NT2/D1 (cell line): Measurements from ENCODE around the gene TESMIN.
A peak's percentile ranks its signal among the peaks of the same experiment; 100 is the strongest.

Source experiments
- DNase-seq: peaks from one replicate; pipeline ENCODE4 v3.0.0-alpha.2; 2011; ENCODE audit warnings: low read depth, low spot score
- H3K27me3 ChIP-seq: 2 replicates; pipeline ENCODE4 v1.6.0; 2011; ENCODE audit warnings: mild to moderate bottlenecking; ENCODE audit not compliant: insufficient read length, insufficient read depth
- H3K36me3 ChIP-seq: 2 replicates; pipeline ENCODE4 v1.6.1; 2011; ENCODE audit warnings: mild to moderate bottlenecking, low read length, mixed read lengths; ENCODE audit not compliant: insufficient read depth, insufficient read length
- H3K4me1 ChIP-seq: 2 replicates; pipeline ENCODE4 v1.5.1; 2011; ENCODE audit not compliant: insufficient read depth, insufficient read length
- H3K4me3 ChIP-seq: 2 replicates; pipeline ENCODE4 v1.5.1; 2011; ENCODE audit warnings: low read depth; ENCODE audit not compliant: insufficient read length
- H3K9ac ChIP-seq: 2 replicates; pipeline ENCODE4 v1.6.0; 2011; ENCODE audit warnings: low read depth; ENCODE audit not compliant: insufficient read length
- H3K9me3 ChIP-seq: 2 replicates; pipeline ENCODE4 v1.5.1; 2011; ENCODE audit warnings: mild to moderate bottlenecking, low read length; ENCODE audit not compliant: insufficient read depth
- SUZ12 ChIP-seq: IDR thresholded peaks from 2 replicates; pipeline ENCODE4 v1.6.1; 2011; ENCODE audit not compliant: insufficient read length, insufficient read depth; ENCODE audit errors: extremely low read depth
- YY1 ChIP-seq: IDR thresholded peaks from 2 replicates; pipeline ENCODE4 v1.6.1; 2011; ENCODE audit not compliant: insufficient read length, insufficient read depth
- ZNF274 ChIP-seq: IDR thresholded peaks from 2 replicates; pipeline ENCODE4 v1.6.1; 2011; ENCODE audit warnings: mild to moderate bottlenecking, low read depth, low read length

Gene TESMIN

DNA sequence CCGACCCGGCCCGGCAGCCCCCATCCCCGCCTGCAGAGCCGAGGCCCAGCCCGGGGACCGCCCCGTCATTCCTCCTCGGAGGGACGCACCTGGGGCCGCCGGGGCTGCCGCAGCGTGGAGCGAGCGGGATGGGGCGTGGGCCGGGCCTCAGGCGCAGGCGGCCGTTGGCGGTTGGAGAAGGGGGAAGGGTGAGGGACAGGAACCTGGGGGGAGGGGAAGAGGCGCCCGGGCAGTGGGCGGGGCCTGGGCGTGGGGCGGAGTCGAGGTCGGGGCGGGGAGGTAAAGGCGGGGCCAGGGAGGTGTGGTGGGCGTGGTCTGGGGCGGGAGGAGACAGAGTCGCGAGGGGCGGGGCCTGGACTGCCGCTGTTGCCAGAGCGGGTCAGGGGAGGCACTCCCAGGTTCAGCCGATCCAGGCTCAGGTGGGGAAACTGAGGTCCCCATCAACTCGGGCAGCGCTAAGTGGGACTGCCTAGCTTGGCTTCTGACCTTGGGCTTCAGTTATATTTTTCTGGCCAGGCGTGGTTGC is at the start of gene TESMIN:
Gene TESMIN, minus strand, starts transcription at position 190 of the 526 bp plus-strand sequence. CDS start 860 bp downstream, outside the sequence.
- Histone ChIP-seq H3K27me3 (no peaks in the 10 kb centered on the region), H3K9me3 (no peaks in the 10 kb centered on the region), H3K9ac (peak within 1 kb of the TSS; percentile 64), H3K36me3 (peaks cover 8% of the 10 kb centered on the region), H3K4me3 (peak within 1 kb of the TSS; percentile 28), H3K4me1 (peaks cover 3% of the 10 kb centered on the region)
- TF ChIP-seq SUZ12 (no peak), ZNF274 (no peak), YY1 (no peak)
- peak; percentile 82 for DNase-seq

DNA sequence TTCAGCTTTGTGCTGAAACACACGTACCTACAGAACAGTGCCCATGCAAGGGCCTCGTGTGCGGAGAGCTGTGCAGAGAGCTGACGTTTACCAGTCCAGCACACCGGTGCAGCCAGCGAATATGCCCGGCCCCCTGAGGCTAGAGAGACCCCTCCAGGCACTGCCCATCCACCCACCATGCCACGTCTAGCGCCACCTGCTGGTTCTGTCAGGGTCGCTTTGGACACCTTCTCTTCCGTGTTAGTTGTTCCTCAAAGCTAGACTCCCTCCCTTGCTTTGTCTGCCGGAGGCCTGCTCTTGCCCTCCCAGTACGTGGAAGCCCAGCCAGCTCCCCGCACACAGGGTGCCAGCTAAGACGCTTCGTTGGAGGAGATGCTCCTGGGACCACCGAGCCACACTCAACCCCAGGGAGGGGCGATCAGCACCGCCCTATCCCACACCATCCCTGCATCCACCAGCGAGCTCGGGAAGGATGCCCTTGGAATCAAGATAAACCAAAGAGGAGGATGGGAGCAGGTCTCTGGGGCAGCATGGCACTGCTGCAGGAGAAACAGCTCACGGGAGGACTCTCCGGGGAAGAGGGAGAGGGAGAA is 47.0 kb upstream of the TESMIN start:
- DNase-seq = peak; percentile 42
- peaks cover 2% of the 10 kb centered on the region for H3K4me1 ChIP-seq
- TF ChIP-seq ZNF274 = no peak
- no peak for TF ChIP-seq SUZ12
- no peak for TF ChIP-seq YY1
- H3K4me3 ChIP-seq = no peak overlapping the region
- H3K27me3 ChIP-seq = no peaks in the 10 kb centered on the region
- H3K36me3 ChIP-seq = no peaks in the 10 kb centered on the region
- H3K9ac ChIP-seq = no peak overlapping the region
- H3K9me3 ChIP-seq = no peaks in the 10 kb centered on the region

- H3K9me3 ChIP-seq = no peaks in the 10 kb centered on the region
- H3K27me3 ChIP-seq = no peaks in the 10 kb centered on the region
- H3K4me1 ChIP-seq = peaks cover 2% of the 10 kb centered on the region
- H3K36me3 ChIP-seq = no peaks in the 10 kb centered on the region
- TF ChIP-seq YY1 = no peak
- TF ChIP-seq SUZ12 = no peak
- no peak for TF ChIP-seq ZNF274
- no peak for DNase-seq
- H3K9ac ChIP-seq = no peak overlapping the region
- no peak overlapping the region for H3K4me3 ChIP-seq
These were observed 45.5 kb upstream of the TESMIN start for GRCh38 chr11:68796801-68797200.

- TF ChIP-seq ZNF274 = no peak
- TF ChIP-seq SUZ12 = no peak
- TF ChIP-seq YY1 = no peak
- Histone ChIP-seq H3K9ac (no peak overlapping the region), H3K36me3 (peaks cover 2% of the 10 kb centered on the region), H3K27me3 (no peaks in the 10 kb centered on the region), H3K4me3 (no peak overlapping the region), H3K9me3 (no peaks in the 10 kb centered on the region), H3K4me1 (peaks cover 2% of the 10 kb centered on the region)
- no peak for DNase-seq
These were observed 41.2 kb upstream of the TESMIN start for GRCh38 chr11:68792400-68792966.

GRCh38 chr11:68784653-68785052 is 33.3 kb upstream of the TESMIN start:
- Histone ChIP-seq H3K9me3 (no peaks in the 10 kb centered on the region), H3K27me3 (no peaks in the 10 kb centered on the region), H3K36me3 (no peaks in the 10 kb centered on the region), H3K9ac (no peak overlapping the region), H3K4me3 (no peak overlapping the region), H3K4me1 (no peaks in the 10 kb centered on the region)
- TF ChIP-seq SUZ12 (no peak), YY1 (no peak), ZNF274 (no peak)
- DNase-seq = no peak

DNA sequence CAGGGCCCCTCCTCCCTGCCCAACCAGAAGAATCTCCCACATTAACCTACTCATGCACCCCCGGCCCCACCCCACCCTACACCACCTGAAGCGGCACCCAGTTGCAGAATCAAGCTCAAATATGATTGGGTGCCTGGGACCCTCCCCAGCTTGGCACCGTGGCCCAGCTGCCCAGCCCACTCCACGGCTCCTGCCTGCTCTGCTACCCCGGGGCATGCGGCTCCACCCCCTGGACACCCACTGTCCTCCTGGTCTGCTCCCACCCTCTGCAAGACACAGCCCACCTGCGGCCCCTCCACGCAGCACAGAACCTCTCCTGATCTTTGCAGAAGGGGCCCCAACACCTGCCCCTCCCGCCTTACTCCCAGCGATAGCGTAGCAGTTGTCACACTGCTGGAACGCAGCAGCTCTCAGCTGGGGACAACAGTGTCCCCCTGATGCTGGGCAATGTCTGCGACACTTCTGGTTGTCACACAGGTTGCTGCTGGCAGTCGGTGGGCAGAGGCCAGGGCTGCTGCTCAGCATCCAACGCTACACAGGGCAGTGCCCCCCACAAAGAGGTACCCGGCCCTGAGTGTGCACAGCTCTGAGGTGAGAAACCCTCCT is 32.0 kb upstream of the TESMIN start:
- H3K9me3 ChIP-seq = no peaks in the 10 kb centered on the region
- no peaks in the 10 kb centered on the region for H3K4me1 ChIP-seq
- H3K36me3 ChIP-seq = no peaks in the 10 kb centered on the region
- TF ChIP-seq YY1 = no peak
- no peak for TF ChIP-seq SUZ12
- no peak for TF ChIP-seq ZNF274
- no peak for DNase-seq
- H3K9ac ChIP-seq = no peak overlapping the region
- no peaks in the 10 kb centered on the region for H3K27me3 ChIP-seq
- no peak overlapping the region for H3K4me3 ChIP-seq

DNA sequence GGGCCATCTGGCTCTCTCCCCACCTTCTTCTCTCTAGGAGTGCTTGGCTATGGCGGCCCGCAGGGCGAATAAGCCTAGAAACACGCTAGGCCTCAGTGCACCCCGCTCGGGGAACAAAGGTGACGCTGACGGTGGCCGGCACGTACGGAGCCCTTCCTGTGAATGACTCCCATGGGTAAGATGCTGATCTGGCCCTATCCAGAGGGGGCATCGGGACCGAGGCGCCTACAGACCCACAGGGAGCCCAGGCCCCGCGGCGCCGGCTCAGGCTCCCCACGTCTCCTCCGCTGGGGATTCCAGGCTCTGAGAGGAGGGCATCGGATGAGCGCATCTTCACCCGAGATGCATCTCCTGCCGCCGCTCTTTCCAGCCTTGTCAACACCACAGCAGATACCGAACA is 31.4 kb upstream of the TESMIN start:
- Histone ChIP-seq H3K4me3 (no peak overlapping the region), H3K27me3 (no peaks in the 10 kb centered on the region), H3K9me3 (no peaks in the 10 kb centered on the region), H3K4me1 (no peaks in the 10 kb centered on the region), H3K9ac (no peak overlapping the region), H3K36me3 (no peaks in the 10 kb centered on the region)
- no peak for TF ChIP-seq ZNF274
- no peak for TF ChIP-seq SUZ12
- no peak for TF ChIP-seq YY1
- no peak for DNase-seq
